Kidney epithelial cell (primary cell): ENCODE results near the gene GIMAP8. TPM values are rescaled to one million over a fixed set of nuclear protein-coding genes. Genes with fewer than 3 reads are reported as not detected.
A peak's percentile ranks its signal among the peaks of the same experiment; 100 is the strongest.

Experiments used
- DNase-seq: peaks from one replicate; pipeline ENCODE4 v3.0.0-alpha.2; 2010; ENCODE audit warnings: low read depth
- H3K27me3 ChIP-seq: 2 replicates; pipeline ENCODE4 v1.6.0; 2011; ENCODE audit warnings: low read length; ENCODE audit not compliant: control insufficient read depth, insufficient read depth
- H3K36me3 ChIP-seq: 2 replicates; pipeline ENCODE4 v1.5.1; 2011; ENCODE audit warnings: low read length; ENCODE audit not compliant: control insufficient read depth, insufficient read depth
- H3K4me3 ChIP-seq: 2 replicates; pipeline ENCODE4 v1.5.1; 2011; ENCODE audit warnings: low read depth, mild to moderate bottlenecking, control low read depth, low read length
- CTCF ChIP-seq: IDR thresholded peaks from 2 replicates; pipeline ENCODE4 v1.5.1; 2011; ENCODE audit warnings: mild to moderate bottlenecking, moderate library complexity, low read length, control low read depth, inconsistent platforms; ENCODE audit not compliant: insufficient read depth, poor library complexity, severe bottlenecking
- total RNA-seq: library from RNA; depleted of rRNA; stranded (reverse); fragments of >200 nt; gene quantifications from 2 replicates; pipeline ENCODE4 v1.2.3, GENCODE V29; 2015

The GIMAP8 gene
- total RNA-seq, 1 donor from 2014 or later: not detected

GRCh38 chr7:150421831-150422230 is 28.6 kb upstream of the GIMAP8 start:
- no peak for TF ChIP-seq CTCF
- Histone ChIP-seq H3K4me3 (no peak overlapping the region), H3K36me3 (no peaks in the 10 kb centered on the region), H3K27me3 (no peaks in the 10 kb centered on the region)
- DNase-seq: no peak

GRCh38 chr7:150425670-150426069 is 24.8 kb upstream of the GIMAP8 start:
- TF ChIP-seq CTCF: no peak
- no peak for DNase-seq
- no peaks in the 10 kb centered on the region for H3K27me3 ChIP-seq

GRCh38 chr7:150428671-150429451 is 21.6 kb upstream of the GIMAP8 start:
- H3K36me3 ChIP-seq: no peaks in the 10 kb centered on the region
- no peak for TF ChIP-seq CTCF
- H3K4me3 ChIP-seq: no peak overlapping the region
- peak; percentile 81 for DNase-seq
- no peaks in the 10 kb centered on the region for H3K27me3 ChIP-seq

More at GRCh38 chr7:150425670-150426069, 24.8 kb upstream of the GIMAP8 start:
- H3K36me3 ChIP-seq: no peaks in the 10 kb centered on the region
- H3K4me3 ChIP-seq: no peak overlapping the region

- H3K36me3 ChIP-seq: no peaks in the 10 kb centered on the region
- TF ChIP-seq CTCF: no peak
- DNase-seq: no peak
- no peak overlapping the region for H3K4me3 ChIP-seq
- H3K27me3 ChIP-seq: no peaks in the 10 kb centered on the region
Measured at GRCh38 chr7:150429699-150430098, 20.7 kb upstream of the GIMAP8 start.

GRCh38 chr7:150430465-150431085 is 19.9 kb upstream of the GIMAP8 start:
- no peak overlapping the region for H3K4me3 ChIP-seq
- no peaks in the 10 kb centered on the region for H3K27me3 ChIP-seq
- no peak for DNase-seq
- no peak for TF ChIP-seq CTCF
- H3K36me3 ChIP-seq: no peaks in the 10 kb centered on the region
